Ovary (tissue), 9 donors: ENCODE data around the gene NMT1. TPM values are rescaled to one million over a fixed set of nuclear protein-coding genes. Genes with fewer than 3 reads are reported as not detected.

Source experiments
- DNase-seq, 5 donors: peaks; one replicate each; pipeline ENCODE4 v3.0.0-alpha.2; 2019 to 2020
- H3K27ac ChIP-seq, 2 donors: fragments of 200-600 bp; one replicate each; pipeline versions ENCODE4 v1.5.1 to v1.8.0; 2019 to 2022
- H3K27me3 ChIP-seq: fragments of 200-600 bp; one replicate; pipeline ENCODE4 v1.8.0; 2022
- H3K36me3 ChIP-seq: fragments of 200-600 bp; sonication (generic); one replicate; pipeline ENCODE4 v1.5.1; 2019
- H3K4me1 ChIP-seq: one replicate; pipeline ENCODE4 v1.8.1; 2013; ENCODE audit warnings: mild to moderate bottlenecking, moderate library complexity; ENCODE audit not compliant: insufficient read depth
- H3K4me3 ChIP-seq: fragments of 200-600 bp; sonication (generic); one replicate; pipeline ENCODE4 v1.5.1; 2017
- H3K9me3 ChIP-seq, 2 donors: fragments of 200-600 bp in 1 of 2; sonication (generic) in 1 of 2; one replicate each; pipeline versions ENCODE4 v1.5.1 to v1.8.1; 2013 to 2019; ENCODE audit warnings: mild to moderate bottlenecking in 1 of 2, moderate library complexity in 1 of 2
- EP300 ChIP-seq: sonication (generic); formaldehyde crosslinking; IDR thresholded peaks from one replicate; pipeline ENCODE4 v1.6.1; 2017; ENCODE audit warnings: antibody characterized with exemption
- POLR2A ChIP-seq: fragments of 450-650 bp; IDR thresholded peaks from one replicate; pipeline ENCODE4 v1.6.1; 2017; ENCODE audit warnings: antibody characterized with exemption, mild to moderate bottlenecking, moderate library complexity
- WGBS, 3 donors: extraction: QIAGEN DNeasy Blood & Tissue Kit in 1 of 3; methylation state at CpG; one replicate each; pipeline versions ENCODE4 v1.1.5 to v1.1.7; 2013 to 2017; 5-methylcytosine and 5-hydroxymethylcytosine counted together
- intact Hi-C, 4 donors: fragments of 100-400 bp; cut with DNase I; formaldehyde crosslinking; loops; one replicate each; pipeline versions ENCODE4 v1.11.0 to v1.15.1; 2022 to 2023
- polyA plus RNA-seq, 2 donors: library from polyadenylated mRNA; stranded (reverse); fragments of 200-250 nt in 1 of 2; fragments of 350-450 nt in 1 of 2; fragmentation: Illumina TruSeq in 1 of 2; extraction: RNeasy Lipid Tissue Mini Kit (QIAGEN cat#74804) in 1 of 2; gene quantifications; one replicate each; pipeline ENCODE4 v1.2.3, GENCODE V29; 2013 to 2014
- total RNA-seq, 7 donors: library from RNA; depleted of rRNA in 2 of 7; stranded (reverse); fragments of >200 nt in 2 of 7; fragmentation: NEBNext Ultra II Directional in 3 of 7; extraction: Animal tissue kit (Norgen Biotek cat#: 25700) in 3 of 7; gene quantifications; one replicate each; pipeline versions ENCODE4 v1.1.0 to v1.2.4, GENCODE V29; 2016 to 2023
- TF ChIP-seq, protein P1 (sequence below), 3 donors: fragments of 450-650 bp in 2 of 3; fragments of 200-600 bp in 1 of 3; IDR thresholded peaks; one replicate each; pipeline versions ENCODE4 v1.5.1 to v1.8.0; 2016 to 2022; ENCODE audit warnings: antibody characterized with exemption in 3 of 3, mild to moderate bottlenecking in 1 of 3
- donor health status: DM: no; HTN: no; CAD: no; lungs with moderate emphysema.
- donor health status: DM: no; HTN: no; CAD: no.
- donor health status: Bipolar disorder and iron deficiency.
- donor health status: DM: yes; HTN: yes; CAD: no.
- donor health status: DM: no; HTN: no; CAD: no.
- donor health status: DM: yes; HTN: yes; CAD: no.

NMT1 gene
- total and polyA plus RNA-seq, 9 donors, result 23.0 to 91.4 (median 76.2) TPM

DNA sequence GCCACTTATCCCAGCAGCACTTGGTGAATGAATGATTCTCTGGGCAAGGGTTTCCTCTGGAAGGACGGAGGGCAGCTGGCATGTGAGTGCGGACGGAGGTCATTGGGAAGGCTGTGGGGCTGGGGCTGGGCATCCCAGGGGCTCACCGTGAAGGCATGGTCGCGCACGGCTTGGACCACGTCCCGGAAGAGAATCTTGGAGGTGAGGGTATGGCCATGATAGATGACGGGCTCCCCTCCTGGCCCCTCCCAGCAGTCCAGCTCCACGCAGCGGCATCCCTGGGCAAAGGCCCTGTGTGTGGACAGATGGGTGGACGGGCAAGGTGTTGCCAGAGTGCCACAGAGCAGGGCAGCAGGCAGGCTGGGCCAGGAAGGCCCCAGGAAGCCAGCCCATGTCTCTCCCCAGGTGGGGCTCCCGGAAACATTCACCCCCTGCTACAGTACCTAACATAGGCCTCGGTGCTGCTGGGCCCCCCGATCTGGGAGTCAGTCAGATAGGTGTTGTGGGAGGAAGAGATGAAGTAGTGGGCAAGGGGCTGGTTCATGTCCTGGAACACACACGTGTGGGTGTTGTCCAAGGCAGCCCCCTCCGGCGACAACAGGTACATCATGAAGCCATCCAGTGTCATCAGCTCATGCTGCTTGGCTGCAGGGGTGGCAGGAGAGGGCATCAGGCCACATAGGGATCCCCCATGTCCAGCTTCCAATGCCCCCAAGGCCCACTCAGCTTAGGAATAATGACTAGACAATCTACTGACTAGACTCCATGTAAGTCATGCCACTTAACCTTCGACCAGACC lies 56.9 kb downstream of the NMT1 start:
- H3K4me1 ChIP-seq, result peaks cover under 1% of the 10 kb centered on the region
- H3K4me3 ChIP-seq, result no peak overlapping the region
- no peaks in the 10 kb centered on the region for H3K36me3 ChIP-seq
- intact Hi-C loops, result loop anchor here in 1 of 4 donors (10.0 kb wide), 1 partner anchor 203 kb away; the partner anchor contains the start of gene GFAP
- TF ChIP-seq, protein P1, sequence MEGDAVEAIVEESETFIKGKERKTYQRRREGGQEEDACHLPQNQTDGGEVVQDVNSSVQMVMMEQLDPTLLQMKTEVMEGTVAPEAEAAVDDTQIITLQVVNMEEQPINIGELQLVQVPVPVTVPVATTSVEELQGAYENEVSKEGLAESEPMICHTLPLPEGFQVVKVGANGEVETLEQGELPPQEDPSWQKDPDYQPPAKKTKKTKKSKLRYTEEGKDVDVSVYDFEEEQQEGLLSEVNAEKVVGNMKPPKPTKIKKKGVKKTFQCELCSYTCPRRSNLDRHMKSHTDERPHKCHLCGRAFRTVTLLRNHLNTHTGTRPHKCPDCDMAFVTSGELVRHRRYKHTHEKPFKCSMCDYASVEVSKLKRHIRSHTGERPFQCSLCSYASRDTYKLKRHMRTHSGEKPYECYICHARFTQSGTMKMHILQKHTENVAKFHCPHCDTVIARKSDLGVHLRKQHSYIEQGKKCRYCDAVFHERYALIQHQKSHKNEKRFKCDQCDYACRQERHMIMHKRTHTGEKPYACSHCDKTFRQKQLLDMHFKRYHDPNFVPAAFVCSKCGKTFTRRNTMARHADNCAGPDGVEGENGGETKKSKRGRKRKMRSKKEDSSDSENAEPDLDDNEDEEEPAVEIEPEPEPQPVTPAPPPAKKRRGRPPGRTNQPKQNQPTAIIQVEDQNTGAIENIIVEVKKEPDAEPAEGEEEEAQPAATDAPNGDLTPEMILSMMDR (IDR thresholded peaks at IDR 0.05), result no peak
- TF ChIP-seq EP300, result no peak
- no peak for TF ChIP-seq POLR2A
- 88 to 91% (median 90%) methylated on average over 20 of the region's 20 CpGs for WGBS, 3 donors
- no peaks in the 10 kb centered on the region for H3K9me3 ChIP-seq
- DNase-seq, result no peak
- H3K27me3 ChIP-seq, result no peaks in the 10 kb centered on the region
- H3K27ac ChIP-seq, result no peak overlapping the region

- no peak for DNase-seq
- Histone ChIP-seq H3K4me3 (no peak overlapping the region), H3K27me3 (no peaks in the 10 kb centered on the region), H3K9me3 (no peaks in the 10 kb centered on the region), H3K36me3 (no peaks in the 10 kb centered on the region), H3K27ac (no peak overlapping the region), H3K4me1 (peaks cover 1% of the 10 kb centered on the region)
- TF ChIP-seq, protein P1 (IDR thresholded peaks at IDR 0.05), result no peak
- TF ChIP-seq POLR2A (no peak), EP300 (no peak)
- WGBS, 3 donors, result 89 to 95% (median 93%) methylated on average over 23 of the region's 23 CpGs
- intact Hi-C loops, result loop anchor here in 1 of 4 donors (10.0 kb wide), 1 partner anchor 204 kb away; the partner anchor contains the start of gene GFAP
These were observed 57.6 kb downstream of the NMT1 start for GRCh38 chr17:45118691-45119090.

- Histone ChIP-seq H3K4me1 (peaks cover 12% of the 10 kb centered on the region), H3K27me3 (no peaks in the 10 kb centered on the region), H3K36me3 (no peaks in the 10 kb centered on the region), H3K9me3 (no peaks in the 10 kb centered on the region), H3K4me3 (no peak overlapping the region), H3K27ac (no peak overlapping the region)
- intact Hi-C loops, result loop anchor here in 2 of 4 donors (10.0 kb wide), 2 partner anchors 195 to 205 kb away; partner anchors contain the start of gene GFAP (in 1 of the 2)
- no peak for DNase-seq
- 79 to 86% (median 82%) methylated on average over 8 of the region's 8 CpGs for WGBS, 3 donors
- TF ChIP-seq, protein P1 (IDR thresholded peaks at IDR 0.05), result no peak
- TF ChIP-seq EP300 (no peak), POLR2A (no peak)
These were observed 58.8 kb downstream of the NMT1 start for GRCh38 chr17:45119964-45120363.

GRCh38 chr17:45120558-45120957 lies 59.4 kb downstream of the NMT1 start:
- intact Hi-C loops, result loop anchor here in 1 of 4 donors (10.0 kb wide), 1 partner anchor 196 kb away; no protein-coding TSS in a partner anchor

More at GRCh38 chr17:45120558-45120957, 59.4 kb downstream of the NMT1 start:
- H3K36me3 ChIP-seq, result no peaks in the 10 kb centered on the region
- H3K27ac ChIP-seq, result no peak overlapping the region
- no peak for TF ChIP-seq POLR2A
- TF ChIP-seq, protein P1 (IDR thresholded peaks at IDR 0.05), result no peak
- 86 to 94% (median 93%) methylated on average over 6 to 22 of the region's 22 CpGs for WGBS, 3 donors
- H3K27me3 ChIP-seq, result no peaks in the 10 kb centered on the region
- no peak overlapping the region for H3K4me3 ChIP-seq
- H3K9me3 ChIP-seq, result no peaks in the 10 kb centered on the region
- peaks cover 12% of the 10 kb centered on the region for H3K4me1 ChIP-seq
- DNase-seq, result peak in 1 of 5 donors; percentile 26
